GM12891 (cell line): ENCODE results near the gene ALDH1L2.
"Not testable (repeated sequence)": the region's sequence is repeated elsewhere in the genome, so short reads cannot be mapped to it uniquely, and the experiment has no call there.

Source experiments
- DNase-seq: peaks from one replicate; pipeline ENCODE4 v3.0.0; 2011; ENCODE audit warnings: low spot score; ENCODE audit not compliant: insufficient read length
- FAIRE-seq: peaks from 2 replicates; lab custom pipeline; 2011; peaks lifted over from hg19 to GRCh38; lab: Jason Lieb, UNC
- PAX5 ChIP-seq: IDR thresholded peaks from 2 replicates; pipeline ENCODE4 v1.6.1; 2011; ENCODE audit warnings: low read length, moderate library complexity, mild to moderate bottlenecking; ENCODE audit not compliant: insufficient read depth, severe bottlenecking
- POLR2A ChIP-seq: IDR thresholded peaks from 2 replicates; pipeline ENCODE4 v1.6.1; 2011; ENCODE audit warnings: low read depth, low read length, control low read depth
- POLR2AphosphoS5 ChIP-seq: IDR thresholded peaks from 2 replicates; pipeline ENCODE4 v1.6.1; 2011; ENCODE audit warnings: low read depth, low read length, control low read depth
- POU2F2 ChIP-seq: IDR thresholded peaks from 2 replicates; pipeline ENCODE4 v1.6.1; 2011; ENCODE audit warnings: low read depth, mild to moderate bottlenecking, control low read depth, low read length, moderate library complexity
- SPI1 ChIP-seq: IDR thresholded peaks from 2 replicates; pipeline ENCODE4 v1.6.1; 2011; ENCODE audit warnings: low read depth, low read length, control low read depth
- TAF1 ChIP-seq: IDR thresholded peaks from 2 replicates; pipeline ENCODE4 v1.6.1; 2011; ENCODE audit warnings: low read depth, low read length, control low read depth

ALDH1L2 gene

GRCh38 chr12:104986022-104986941 is 98.0 kb downstream of the ALDH1L2 start, which contains the start of gene NOPCHAP1:
Gene NOPCHAP1 (plus strand): TSS chr12:104986316. CDS start chr12:104986353, 37 bp downstream.
- peak; percentile 79 for DNase-seq
- TF ChIP-seq POU2F2 = 0 out of 2 replicates have a peak, but pooled peaks have one; percentile 35
- peak; percentile 60; the same call in 1 of the 2 replicates for TF ChIP-seq POLR2AphosphoS5
- TF ChIP-seq TAF1 = peak; percentile 67
- TF ChIP-seq POLR2A = peak; percentile 64
- TF ChIP-seq SPI1 = no peak
- no peak for TF ChIP-seq PAX5
- FAIRE-seq = peak; percentile 85

DNA sequence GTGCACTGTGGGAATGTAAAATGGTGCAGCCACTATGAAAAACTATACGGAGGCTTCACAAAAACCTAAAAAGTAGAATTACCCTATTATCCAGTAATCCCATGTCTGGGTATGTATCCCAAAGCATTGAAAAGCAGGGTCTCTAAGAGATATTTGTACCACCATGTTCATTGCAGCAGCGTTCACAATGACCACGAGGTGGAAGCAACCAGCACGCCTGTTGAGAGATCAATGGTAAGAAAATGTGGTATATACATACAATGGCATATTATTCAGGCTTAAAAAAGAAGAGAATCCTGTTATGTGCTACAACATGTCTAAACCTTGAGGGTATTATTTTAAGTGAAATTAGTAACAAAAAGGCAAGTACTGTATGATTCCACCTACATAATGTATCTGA is 99.1 kb downstream of the ALDH1L2 start:
- TF ChIP-seq PAX5 = no peak
- TF ChIP-seq POU2F2 = no peak
- TF ChIP-seq TAF1 = no peak
- TF ChIP-seq POLR2A = no peak
- no peak for TF ChIP-seq POLR2AphosphoS5
- TF ChIP-seq SPI1 = no peak
- FAIRE-seq (no peak), DNase-seq (no peak)

GRCh38 chr12:104977688-104978087 is 106.6 kb downstream of the ALDH1L2 start:
- FAIRE-seq = not testable (repeated sequence)

DNA sequence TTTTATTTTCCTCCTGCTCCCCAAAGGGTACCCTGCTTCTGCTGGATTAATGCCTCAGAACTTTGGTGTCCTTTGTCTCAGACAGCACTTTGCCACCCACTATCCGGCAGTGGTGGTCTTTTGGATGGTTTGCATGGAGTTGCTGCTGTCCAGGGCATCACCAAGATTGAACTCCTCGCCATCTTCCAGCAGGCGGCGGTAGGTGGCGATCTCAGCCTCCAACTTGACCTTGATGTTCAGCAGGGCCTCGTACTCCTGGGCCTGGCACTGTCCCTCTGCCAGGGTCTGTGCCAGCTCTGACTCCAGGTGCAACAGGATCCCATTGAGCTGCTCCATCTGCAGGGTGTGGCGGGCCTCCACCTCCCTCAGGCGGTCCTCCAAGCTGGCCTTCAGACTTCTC is 107.6 kb downstream of the ALDH1L2 start:
- FAIRE-seq = no peak
- TF ChIP-seq POLR2AphosphoS5 (no peak), TAF1 (no peak), SPI1 (no peak), POLR2A (no peak), POU2F2 (no peak), PAX5 (no peak)
- DNase-seq = no peak

More at GRCh38 chr12:104977688-104978087, 106.6 kb downstream of the ALDH1L2 start:
- not testable (repeated sequence) for DNase-seq

GRCh38 chr12:104975587-104976343 is 108.5 kb downstream of the ALDH1L2 start:
- FAIRE-seq (peak; percentile 66), DNase-seq (no peak)
- TF ChIP-seq POU2F2 (no peak), POLR2AphosphoS5 (no peak), TAF1 (no peak), POLR2A (no peak), SPI1 (no peak), PAX5 (no peak)

DNA sequence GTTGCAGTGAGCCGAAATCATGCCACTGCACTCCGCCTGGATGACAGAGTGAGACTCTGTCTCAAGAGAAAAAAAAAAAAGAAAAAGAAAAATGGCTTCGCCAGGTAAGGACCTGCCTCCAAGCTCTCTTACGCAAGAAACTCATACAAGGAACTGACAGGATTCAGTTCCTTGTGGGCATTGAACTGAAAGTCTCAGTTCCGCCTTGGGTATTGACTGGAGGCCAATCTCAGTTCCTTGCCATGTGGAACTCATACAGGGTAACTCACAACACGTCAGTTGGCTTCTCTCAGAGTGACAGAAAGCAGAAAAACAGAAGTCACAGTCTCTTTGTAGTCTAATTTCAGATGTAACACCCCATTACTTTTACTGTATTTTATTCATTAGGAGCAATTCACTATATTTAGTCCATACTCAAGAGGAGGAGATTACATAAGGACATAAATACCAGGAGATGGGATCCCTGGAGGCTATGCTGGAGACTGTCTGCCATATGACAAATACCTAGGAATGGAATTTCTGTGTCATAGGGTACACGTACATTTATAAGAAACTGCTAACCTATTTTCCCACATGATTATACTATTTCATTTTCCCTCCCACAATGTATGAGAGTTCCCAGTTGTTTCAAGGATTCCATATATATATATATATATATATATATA is 109.5 kb downstream of the ALDH1L2 start:
- peak; percentile 93 for FAIRE-seq
- peak; percentile 32 for DNase-seq
- TF ChIP-seq TAF1 (no peak), SPI1 (peak; percentile 98), PAX5 (peak; percentile 45), POLR2A (no peak), POU2F2 (peak; percentile 49; the same call in 1 of the 2 replicates)

DNA sequence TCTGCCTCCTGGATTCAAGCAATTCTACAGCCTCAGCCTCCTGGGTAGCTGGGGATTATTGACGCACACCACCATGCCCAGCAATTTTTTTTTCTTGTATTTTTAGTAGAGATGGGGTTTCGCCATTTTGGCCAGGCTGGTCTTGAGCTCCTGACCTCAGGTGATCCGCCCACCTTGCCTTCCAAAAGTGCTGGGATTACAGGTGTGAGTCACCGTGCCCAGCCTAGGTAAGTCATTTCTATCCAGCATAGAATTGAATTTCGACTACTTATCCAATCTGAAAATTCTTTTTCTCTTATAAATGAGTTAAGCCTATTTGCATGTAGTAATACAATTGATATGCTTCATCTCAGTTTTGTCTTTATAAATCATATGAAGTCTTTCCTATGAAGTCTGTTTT is 111.0 kb downstream of the ALDH1L2 start:
- TF ChIP-seq SPI1 (no peak), TAF1 (no peak), PAX5 (no peak), POLR2AphosphoS5 (no peak), POLR2A (no peak), POU2F2 (no peak)
- FAIRE-seq (no peak), DNase-seq (no peak)

GRCh38 chr12:104971306-104971705 is 113.0 kb downstream of the ALDH1L2 start:
- no peak for DNase-seq
- TF ChIP-seq TAF1 (no peak), POU2F2 (no peak), POLR2AphosphoS5 (no peak), PAX5 (no peak), SPI1 (no peak), POLR2A (no peak)
- no peak for FAIRE-seq
